ENCODE data around the gene EIF4E.
"Not testable (repeated sequence)": the region's sequence is repeated elsewhere in the genome, so short reads cannot be mapped to it uniquely, and the experiment has no call there.

Gene EIF4E

GRCh38 chr4:98939438-98939837 is 10.5 kb upstream of the EIF4E start:
- H3K9me3 ChIP-seq = no peaks in the 10 kb centered on the region
- no peaks in the 10 kb centered on the region for H3K36me3 ChIP-seq
- no peak overlapping the region for H3K27ac ChIP-seq
- no peak overlapping the region for H3K4me3 ChIP-seq (ENCODE audit: low read depth in 1 of 2, low read length in 1 of 2)
- H3K4me1 ChIP-seq (ENCODE audit: control insufficient read depth in 1 of 2, insufficient read depth in 1 of 2, low read depth in 1 of 2, low read length in 1 of 2) = peaks cover 0 to 3% of the 10 kb centered on the region in 2 experiments
- TF ChIP-seq, protein P1, sequence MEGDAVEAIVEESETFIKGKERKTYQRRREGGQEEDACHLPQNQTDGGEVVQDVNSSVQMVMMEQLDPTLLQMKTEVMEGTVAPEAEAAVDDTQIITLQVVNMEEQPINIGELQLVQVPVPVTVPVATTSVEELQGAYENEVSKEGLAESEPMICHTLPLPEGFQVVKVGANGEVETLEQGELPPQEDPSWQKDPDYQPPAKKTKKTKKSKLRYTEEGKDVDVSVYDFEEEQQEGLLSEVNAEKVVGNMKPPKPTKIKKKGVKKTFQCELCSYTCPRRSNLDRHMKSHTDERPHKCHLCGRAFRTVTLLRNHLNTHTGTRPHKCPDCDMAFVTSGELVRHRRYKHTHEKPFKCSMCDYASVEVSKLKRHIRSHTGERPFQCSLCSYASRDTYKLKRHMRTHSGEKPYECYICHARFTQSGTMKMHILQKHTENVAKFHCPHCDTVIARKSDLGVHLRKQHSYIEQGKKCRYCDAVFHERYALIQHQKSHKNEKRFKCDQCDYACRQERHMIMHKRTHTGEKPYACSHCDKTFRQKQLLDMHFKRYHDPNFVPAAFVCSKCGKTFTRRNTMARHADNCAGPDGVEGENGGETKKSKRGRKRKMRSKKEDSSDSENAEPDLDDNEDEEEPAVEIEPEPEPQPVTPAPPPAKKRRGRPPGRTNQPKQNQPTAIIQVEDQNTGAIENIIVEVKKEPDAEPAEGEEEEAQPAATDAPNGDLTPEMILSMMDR (IDR thresholded peaks at IDR 0.05) = no peak
- no peaks in the 10 kb centered on the region for H3K27me3 ChIP-seq

GRCh38 chr4:98937986-98938720 is 9.2 kb upstream of the EIF4E start:
- no peak overlapping the region for H3K4me3 ChIP-seq (ENCODE audit: low read depth in 1 of 2, low read length in 1 of 2)
- H3K9me3 ChIP-seq = no peaks in the 10 kb centered on the region
- TF ChIP-seq, protein P1 (IDR thresholded peaks at IDR 0.05) = no peak
- peaks cover 0 to 3% of the 10 kb centered on the region in 2 experiments for H3K4me1 ChIP-seq (ENCODE audit: control insufficient read depth in 1 of 2, insufficient read depth in 1 of 2, low read depth in 1 of 2, low read length in 1 of 2)
- H3K27ac ChIP-seq = no peak overlapping the region
- no peaks in the 10 kb centered on the region for H3K27me3 ChIP-seq
- H3K36me3 ChIP-seq = no peaks in the 10 kb centered on the region

DNA sequence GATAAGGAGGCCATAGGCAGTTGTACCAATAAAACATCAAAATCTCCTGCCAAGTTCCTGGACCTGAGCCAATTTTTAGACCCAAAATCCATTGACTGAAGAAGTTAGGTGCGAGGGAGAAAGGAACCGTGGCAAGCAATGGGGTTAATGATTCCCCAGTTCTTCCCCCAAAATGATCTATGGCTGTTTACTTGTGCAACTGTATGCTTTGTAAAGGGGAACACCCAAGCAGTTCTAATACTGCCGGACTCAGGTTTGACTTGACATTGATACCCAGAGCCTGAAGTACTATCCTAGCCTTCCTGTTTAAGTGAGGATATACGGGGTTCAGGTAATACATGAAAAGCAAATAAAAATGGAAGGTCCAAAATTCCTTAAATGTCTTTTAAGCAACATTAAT is 6.7 kb upstream of the EIF4E start:
- no peaks in the 10 kb centered on the region for H3K36me3 ChIP-seq
- no peaks in the 10 kb centered on the region for H3K9me3 ChIP-seq
- peaks cover 0 to 3% of the 10 kb centered on the region in 2 experiments for H3K4me1 ChIP-seq (ENCODE audit: control insufficient read depth in 1 of 2, insufficient read depth in 1 of 2, low read depth in 1 of 2, low read length in 1 of 2)
- H3K4me3 ChIP-seq (ENCODE audit: low read depth in 1 of 2, low read length in 1 of 2) = no peak overlapping the region
- H3K27me3 ChIP-seq = no peaks in the 10 kb centered on the region
- no peak overlapping the region for H3K27ac ChIP-seq
- TF ChIP-seq, protein P1 (IDR thresholded peaks at IDR 0.05) = no peak

DNA sequence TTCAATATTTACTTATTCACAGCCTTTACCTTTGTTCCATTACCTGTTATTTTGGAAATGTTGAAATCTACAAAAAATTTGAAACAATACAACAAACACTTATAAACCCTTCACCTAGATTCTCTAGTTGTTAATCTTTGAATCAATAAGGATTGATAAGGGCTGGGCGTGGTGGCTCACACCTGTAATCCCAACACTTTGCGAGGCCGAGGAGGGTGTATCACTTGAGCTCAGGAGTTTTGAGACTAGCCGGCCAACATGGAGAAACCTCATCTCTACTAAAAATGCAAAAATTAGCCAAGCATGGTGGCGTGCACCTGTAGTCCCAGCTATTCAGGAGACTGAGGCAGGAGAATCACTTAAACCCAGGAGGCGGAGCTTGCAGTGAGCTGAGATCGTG is 5.9 kb upstream of the EIF4E start:
- H3K36me3 ChIP-seq = not testable (repeated sequence)

DNA sequence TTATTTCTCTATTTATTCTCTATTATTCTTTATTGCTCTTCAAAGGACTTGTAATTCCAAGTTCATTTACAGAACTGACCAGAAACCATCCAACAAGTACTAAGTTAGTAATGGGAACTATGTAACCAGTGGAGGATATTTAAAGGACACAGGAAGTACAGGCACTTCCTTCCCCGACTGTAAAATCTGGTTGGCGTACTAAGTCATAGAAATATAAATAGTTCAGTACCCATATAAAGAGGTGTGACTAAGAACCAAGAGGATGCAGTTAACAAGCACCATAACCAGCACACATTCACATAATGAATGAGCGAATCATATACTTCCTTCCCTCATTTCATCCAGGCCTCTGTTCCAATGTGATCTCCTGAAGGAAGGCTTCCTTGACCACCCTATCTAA is 3.6 kb upstream of the EIF4E start:
- Histone ChIP-seq H3K9me3 (no peaks in the 10 kb centered on the region), H3K36me3 (no peaks in the 10 kb centered on the region), H3K4me1 (ENCODE audit: control insufficient read depth in 1 of 2, insufficient read depth in 1 of 2, low read depth in 1 of 2, low read length in 1 of 2) (peaks cover 21 to 25% of the 10 kb centered on the region in 2 experiments), H3K4me3 (ENCODE audit: low read depth in 1 of 2, low read length in 1 of 2) (no peak overlapping the region), H3K27ac (no peak overlapping the region), H3K27me3 (no peaks in the 10 kb centered on the region)
- TF ChIP-seq, protein P1 (IDR thresholded peaks at IDR 0.05) = no peak

More for the DNA sequence above, 5.9 kb upstream of the EIF4E start:
- H3K9me3 ChIP-seq; H3K27me3 ChIP-seq; H3K4me3 ChIP-seq (ENCODE audit: low read depth in 1 of 2, low read length in 1 of 2); H3K27ac ChIP-seq: not testable (repeated sequence)
- peaks cover 7 to 10% of the 10 kb centered on the region in 2 experiments for H3K4me1 ChIP-seq (ENCODE audit: control insufficient read depth in 1 of 2, insufficient read depth in 1 of 2, low read depth in 1 of 2, low read length in 1 of 2)

DNA sequence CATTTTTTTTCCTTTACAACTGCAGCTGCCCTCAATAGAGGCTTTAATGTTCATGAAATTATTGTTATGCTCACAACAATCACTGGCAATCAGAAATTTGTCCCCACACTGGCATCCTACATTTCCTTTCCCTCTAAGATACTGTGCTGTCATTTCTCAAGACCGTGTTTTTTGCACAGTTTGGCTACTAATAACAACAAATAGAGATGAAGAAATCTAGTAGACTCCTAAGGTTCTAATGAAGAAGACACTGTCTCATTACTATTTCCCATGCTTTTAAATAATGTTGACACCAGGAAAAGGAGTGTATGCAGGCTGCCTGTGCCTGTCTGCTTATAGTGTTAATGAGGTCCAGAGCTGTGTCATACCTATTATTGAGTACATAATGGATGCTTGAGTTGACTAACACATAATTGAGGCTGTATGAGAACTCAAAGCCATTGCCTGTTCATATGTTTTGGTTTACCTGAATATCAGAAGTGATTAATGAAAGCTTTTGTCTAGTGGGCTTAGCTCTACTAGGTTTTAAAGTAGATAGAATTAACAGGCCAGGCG is 1.5 kb upstream of the EIF4E start:
- no peaks in the 10 kb centered on the region for H3K36me3 ChIP-seq
- TF ChIP-seq, protein P1 (IDR thresholded peaks at IDR 0.05) = no peak
- H3K27me3 ChIP-seq = no peaks in the 10 kb centered on the region
- H3K4me3 ChIP-seq (ENCODE audit: low read depth in 1 of 2, low read length in 1 of 2) = peak overlapping the region in 1 of 2 experiments; percentile 78
- H3K4me1 ChIP-seq (ENCODE audit: control insufficient read depth in 1 of 2, insufficient read depth in 1 of 2, low read depth in 1 of 2, low read length in 1 of 2) = peaks cover 22 to 27% of the 10 kb centered on the region in 2 experiments
- no peak overlapping the region for H3K27ac ChIP-seq
- H3K9me3 ChIP-seq = no peaks in the 10 kb centered on the region
